Suprapubic skin (tissue), 4 donors: ENCODE data around the gene SEC16B. TPM values are rescaled to one million over a fixed set of nuclear protein-coding genes. Genes with fewer than 3 reads are reported as not detected.

ENCODE experiments used
- DNase-seq, 2 donors: peaks; one replicate each; pipeline ENCODE4 v3.0.0-alpha.2; 2019; ENCODE audit warnings: low spot score in 2 of 2
- H3K27ac ChIP-seq: fragments of 200-600 bp; sonication (generic); one replicate; pipeline ENCODE4 v1.5.1; 2019
- H3K27me3 ChIP-seq: fragments of 200-600 bp; sonication (generic); one replicate; pipeline ENCODE4 v1.5.1; 2019
- H3K36me3 ChIP-seq: fragments of 200-600 bp; sonication (generic); one replicate; pipeline ENCODE4 v1.5.1; 2019
- H3K4me1 ChIP-seq: fragments of 200-600 bp; sonication (generic); one replicate; pipeline ENCODE4 v1.5.1; 2019
- H3K4me3 ChIP-seq: fragments of 200-600 bp; sonication (generic); one replicate; pipeline ENCODE4 v1.5.1; 2019; ENCODE audit warnings: mild to moderate bottlenecking
- H3K9me3 ChIP-seq: fragments of 200-600 bp; sonication (generic); one replicate; pipeline ENCODE4 v1.5.1; 2019
- EP300 ChIP-seq: sonication (generic); formaldehyde crosslinking; IDR thresholded peaks from one replicate; pipeline ENCODE4 v1.6.1; 2017; ENCODE audit warnings: antibody characterized with exemption
- POLR2A ChIP-seq, 2 donors: fragments of 450-650 bp; IDR thresholded peaks; one replicate each; pipeline ENCODE4 v1.6.1; 2017; ENCODE audit warnings: antibody characterized with exemption in 2 of 2, mild to moderate bottlenecking in 2 of 2, moderate library complexity in 2 of 2
- POLR2AphosphoS5 ChIP-seq, 3 donors: sonication (generic); formaldehyde crosslinking; IDR thresholded peaks; one replicate each; pipeline ENCODE4 v1.6.1; 2017; ENCODE audit warnings: antibody characterized with exemption in 3 of 3
- WGBS: methylation state at CpG from one replicate; pipeline ENCODE4 v1.1.5; 2018; 5-methylcytosine and 5-hydroxymethylcytosine counted together
- total RNA-seq, 4 donors: library from RNA; depleted of rRNA; stranded (reverse); fragments of >200 nt; gene quantifications; one replicate each; pipeline ENCODE4 v1.1.0, GENCODE V29; 2016
- TF ChIP-seq, protein P1 (sequence below), 2 donors: fragments of 200-600 bp in 1 of 2; fragments of 450-650 bp in 1 of 2; sonication (generic) in 1 of 2; IDR thresholded peaks; one replicate each; pipeline ENCODE4 v1.5.1; 2016 to 2019; ENCODE audit warnings: antibody characterized with exemption in 2 of 2, mild to moderate bottlenecking in 1 of 2, moderate library complexity in 1 of 2

Gene SEC16B
- total RNA-seq, 4 donors from 2014 or later, result 1.7 to 6.4 (median 2.5) TPM

DNA sequence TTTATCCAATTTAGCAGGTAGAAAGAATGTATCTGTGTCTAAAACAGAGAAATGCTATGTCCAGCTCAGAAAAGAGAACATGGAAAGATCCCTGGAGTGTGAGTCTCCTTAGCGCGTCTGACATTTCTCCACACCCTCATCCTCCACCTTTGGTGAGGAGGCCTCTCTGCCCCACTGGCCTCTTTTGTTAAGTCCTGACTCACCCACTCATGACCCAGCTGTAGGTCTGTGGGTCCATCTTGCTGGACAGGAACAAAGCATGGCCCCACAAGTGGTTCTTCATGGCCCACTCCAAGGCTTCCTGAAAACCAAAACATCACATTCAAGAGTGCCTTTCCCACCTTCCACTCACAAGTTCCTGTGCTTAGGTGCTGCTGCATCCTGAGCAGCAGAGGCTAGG lies 15.8 kb downstream of the SEC16B start:
- WGBS, result 96% methylated on average over 2 of the region's 2 CpGs
- Histone ChIP-seq H3K9me3 (no peaks in the 10 kb centered on the region), H3K27me3 (no peaks in the 10 kb centered on the region), H3K27ac (no peak overlapping the region), H3K4me1 (no peaks in the 10 kb centered on the region), H3K4me3 (no peak overlapping the region), H3K36me3 (peaks cover 6% of the 10 kb centered on the region)
- no peak for TF ChIP-seq EP300
- no peak for TF ChIP-seq POLR2A (IDR thresholded peaks at IDR 0.05)
- TF ChIP-seq, protein P1, sequence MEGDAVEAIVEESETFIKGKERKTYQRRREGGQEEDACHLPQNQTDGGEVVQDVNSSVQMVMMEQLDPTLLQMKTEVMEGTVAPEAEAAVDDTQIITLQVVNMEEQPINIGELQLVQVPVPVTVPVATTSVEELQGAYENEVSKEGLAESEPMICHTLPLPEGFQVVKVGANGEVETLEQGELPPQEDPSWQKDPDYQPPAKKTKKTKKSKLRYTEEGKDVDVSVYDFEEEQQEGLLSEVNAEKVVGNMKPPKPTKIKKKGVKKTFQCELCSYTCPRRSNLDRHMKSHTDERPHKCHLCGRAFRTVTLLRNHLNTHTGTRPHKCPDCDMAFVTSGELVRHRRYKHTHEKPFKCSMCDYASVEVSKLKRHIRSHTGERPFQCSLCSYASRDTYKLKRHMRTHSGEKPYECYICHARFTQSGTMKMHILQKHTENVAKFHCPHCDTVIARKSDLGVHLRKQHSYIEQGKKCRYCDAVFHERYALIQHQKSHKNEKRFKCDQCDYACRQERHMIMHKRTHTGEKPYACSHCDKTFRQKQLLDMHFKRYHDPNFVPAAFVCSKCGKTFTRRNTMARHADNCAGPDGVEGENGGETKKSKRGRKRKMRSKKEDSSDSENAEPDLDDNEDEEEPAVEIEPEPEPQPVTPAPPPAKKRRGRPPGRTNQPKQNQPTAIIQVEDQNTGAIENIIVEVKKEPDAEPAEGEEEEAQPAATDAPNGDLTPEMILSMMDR (IDR thresholded peaks at IDR 0.05), result no peak
- TF ChIP-seq POLR2AphosphoS5 (IDR thresholded peaks at IDR 0.05), result no peak
- DNase-seq, result no peak

DNA sequence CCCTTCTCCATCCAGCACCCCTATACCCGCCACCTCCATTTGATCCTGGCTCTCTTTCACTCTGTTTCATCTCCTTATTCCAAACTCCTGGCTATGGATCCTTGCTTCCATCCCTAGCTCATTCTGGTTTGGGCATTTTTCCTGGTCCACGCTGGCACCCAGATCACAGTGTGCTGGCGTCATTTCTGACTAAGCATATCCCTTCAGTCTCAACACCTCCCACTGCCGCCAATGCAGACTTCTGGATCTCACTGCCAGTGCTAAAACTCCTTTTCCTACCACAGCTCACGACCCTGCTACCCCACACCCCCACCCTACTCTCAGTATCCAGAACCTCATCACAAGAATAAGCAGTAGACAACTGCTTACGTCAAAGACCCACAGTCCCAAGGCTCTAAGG lies 16.3 kb downstream of the SEC16B start:
- WGBS, result 90% methylated on average over 6 of the region's 6 CpGs
- no peak overlapping the region for H3K4me3 ChIP-seq
- DNase-seq, result no peak
- H3K36me3 ChIP-seq, result peaks cover 6% of the 10 kb centered on the region
- H3K4me1 ChIP-seq, result no peaks in the 10 kb centered on the region
- no peaks in the 10 kb centered on the region for H3K9me3 ChIP-seq
- H3K27me3 ChIP-seq, result no peaks in the 10 kb centered on the region
- no peak for TF ChIP-seq EP300
- TF ChIP-seq, protein P1 (IDR thresholded peaks at IDR 0.05), result no peak
- TF ChIP-seq POLR2A (IDR thresholded peaks at IDR 0.05), result no peak
- no peak for TF ChIP-seq POLR2AphosphoS5 (IDR thresholded peaks at IDR 0.05)
- no peak overlapping the region for H3K27ac ChIP-seq

DNA sequence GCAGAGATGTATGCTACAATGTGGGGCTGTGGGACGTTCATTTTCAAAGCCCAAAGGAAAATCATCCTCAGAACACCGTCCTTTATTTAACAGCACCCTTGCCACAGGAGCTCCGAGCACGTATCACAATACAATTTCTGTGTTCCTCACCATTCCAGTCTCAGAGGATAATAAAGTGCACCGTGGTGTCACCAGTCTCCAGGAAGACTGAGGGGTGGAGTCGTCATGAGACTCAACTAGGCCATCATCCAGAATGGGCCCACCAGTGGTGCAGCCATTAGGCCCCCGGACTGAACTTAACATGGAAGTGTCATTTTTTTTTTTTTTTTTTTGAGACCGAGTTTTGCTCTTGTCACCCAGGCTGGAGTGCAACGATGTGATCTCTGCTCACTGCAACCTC lies 17.2 kb downstream of the SEC16B start:
- peaks cover 2% of the 10 kb centered on the region for H3K36me3 ChIP-seq
- 94% methylated on average over 9 of the region's 9 CpGs for WGBS

DNA sequence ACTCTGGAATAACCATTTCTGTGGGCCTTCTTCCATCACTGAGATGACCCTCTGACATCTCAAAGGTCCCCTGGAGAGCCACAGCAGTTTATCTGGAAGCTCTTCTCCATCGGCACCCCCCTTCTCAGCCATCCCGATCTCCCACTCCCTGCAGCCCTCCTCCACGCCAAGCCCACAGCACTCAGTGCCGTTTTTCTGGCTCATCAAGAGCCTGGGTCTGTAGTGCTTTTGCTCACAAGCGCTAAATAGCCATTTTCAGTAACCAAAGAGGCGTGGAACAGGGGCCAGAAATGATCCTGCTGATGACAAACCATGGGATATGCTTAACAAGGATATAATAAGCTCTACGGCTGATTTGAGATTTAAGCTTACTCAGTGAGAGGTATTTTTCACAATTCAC lies 17.6 kb downstream of the SEC16B start:
- DNase-seq, result no peak
- Histone ChIP-seq H3K36me3 (no peaks in the 10 kb centered on the region), H3K4me1 (no peaks in the 10 kb centered on the region), H3K4me3 (no peak overlapping the region), H3K27me3 (no peaks in the 10 kb centered on the region), H3K27ac (no peak overlapping the region), H3K9me3 (no peaks in the 10 kb centered on the region)
- 90% methylated on average over 7 of the region's 7 CpGs for WGBS
- TF ChIP-seq, protein P1 (IDR thresholded peaks at IDR 0.05), result no peak
- TF ChIP-seq POLR2AphosphoS5 (IDR thresholded peaks at IDR 0.05), result no peak

More for the DNA sequence above, 17.2 kb downstream of the SEC16B start:
- Histone ChIP-seq H3K27me3 (no peaks in the 10 kb centered on the region), H3K4me1 (no peaks in the 10 kb centered on the region), H3K9me3 (no peaks in the 10 kb centered on the region), H3K4me3 (no peak overlapping the region), H3K27ac (no peak overlapping the region)
- TF ChIP-seq POLR2AphosphoS5 (IDR thresholded peaks at IDR 0.05), result no peak
- no peak for TF ChIP-seq EP300
- TF ChIP-seq, protein P1 (IDR thresholded peaks at IDR 0.05), result no peak
- TF ChIP-seq POLR2A (IDR thresholded peaks at IDR 0.05), result no peak
- no peak for DNase-seq

DNA sequence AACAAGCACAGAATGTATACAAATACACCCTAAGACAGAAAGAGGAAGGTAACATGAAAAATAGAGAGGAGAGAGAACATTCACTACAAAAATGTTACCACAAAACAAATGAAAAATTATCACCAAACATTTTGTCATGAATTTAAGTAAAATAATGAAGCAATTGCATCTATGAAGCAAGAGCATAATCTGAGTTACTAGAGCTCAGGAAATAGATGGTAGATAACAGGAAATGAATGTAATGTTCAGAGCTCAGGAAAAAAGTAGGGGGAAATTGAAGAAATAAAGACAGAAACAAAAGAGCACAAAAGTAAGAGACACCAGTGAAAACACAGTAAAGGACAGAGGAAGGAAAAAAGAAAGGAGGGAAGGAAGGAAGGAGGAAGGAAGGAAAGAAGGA lies 19.4 kb downstream of the SEC16B start:
- no peaks in the 10 kb centered on the region for H3K4me1 ChIP-seq
- no peaks in the 10 kb centered on the region for H3K27me3 ChIP-seq
- no peak overlapping the region for H3K4me3 ChIP-seq
- H3K27ac ChIP-seq, result no peak overlapping the region
- H3K36me3 ChIP-seq, result no peaks in the 10 kb centered on the region
- DNase-seq, result no peak
- TF ChIP-seq POLR2A (IDR thresholded peaks at IDR 0.05) (no peak), EP300 (no peak), POLR2AphosphoS5 (IDR thresholded peaks at IDR 0.05) (no peak)
- TF ChIP-seq, protein P1 (IDR thresholded peaks at IDR 0.05), result no peak
- no peaks in the 10 kb centered on the region for H3K9me3 ChIP-seq
